Measurements from ENCODE around the gene MRPL40.

GRCh38 chr22:19412478-19412877 lies 19.9 kb upstream of the MRPL40 start:
- TF ChIP-seq CTCF (conservative IDR thresholded peaks at IDR 0.05; ENCODE audit: low read length): no peak
- no peak for TF ChIP-seq EZH2phosphoT487 (IDR thresholded peaks at IDR 0.05; ENCODE audit: borderline replicate concordance)

Data from Loucy (cell line).